ENCODE results near the gene TNNT3. TPM values are rescaled to one million over a fixed set of nuclear protein-coding genes. Genes with fewer than 3 reads are reported as not detected.

Gene TNNT3
- total and polyA plus RNA-seq, 2 experiments from 2014 or later: not detected

GRCh38 chr11:1887451-1888346 is 31.8 kb upstream of the TNNT3 start:
- no peaks in the 10 kb centered on the region for H3K27me3 ChIP-seq (replicated peaks; ENCODE audit: insufficient read depth)
- no peaks in the 10 kb centered on the region for H3K4me1 ChIP-seq (ENCODE audit: insufficient read depth)
- DNase-seq: no peak
- in situ Hi-C loops (cut with MboI): no loop called here
- no peaks in the 10 kb centered on the region for H3K9me2 ChIP-seq (ENCODE audit: insufficient read depth)
- no peaks in the 10 kb centered on the region for H4K20me1 ChIP-seq (ENCODE audit: insufficient read depth)
- H3K79me2 ChIP-seq (ENCODE audit: insufficient read depth): no peaks in the 10 kb centered on the region
- H3F3A ChIP-seq (ENCODE audit: insufficient read depth): no peaks in the 10 kb centered on the region
- H3K27ac ChIP-seq: no peak overlapping the region
- H3K4me2 ChIP-seq (ENCODE audit: unreplicated experiment): no peak overlapping the region
- H2AFZ ChIP-seq: no peak overlapping the region
- H3K36me3 ChIP-seq (ENCODE audit: low read depth): no peaks in the 10 kb centered on the region
- 61 to 67% methylated on average over 11 of the region's 11 CpGs for whole genome bisulfite sequencing, 2 experiments (ENCODE audit: low coverage in 1 of 2, low lambda C conversion rate in 2 of 2, missing lambda C conversion rate in 2 of 2)
- H3K4me3 ChIP-seq: no peak overlapping the region
- H3K9ac ChIP-seq: no peak overlapping the region
- no peak for TF ChIP-seq EZH2phosphoT487 (IDR thresholded peaks at IDR 0.05; ENCODE audit: insufficient read depth, low read depth)
- TF ChIP-seq EZH2 (IDR thresholded peaks at IDR 0.05; ENCODE audit: insufficient read depth, poor library complexity, severe bottlenecking): no peak
- H3K9me3 ChIP-seq (ENCODE audit: low read depth): no peaks in the 10 kb centered on the region

DNA sequence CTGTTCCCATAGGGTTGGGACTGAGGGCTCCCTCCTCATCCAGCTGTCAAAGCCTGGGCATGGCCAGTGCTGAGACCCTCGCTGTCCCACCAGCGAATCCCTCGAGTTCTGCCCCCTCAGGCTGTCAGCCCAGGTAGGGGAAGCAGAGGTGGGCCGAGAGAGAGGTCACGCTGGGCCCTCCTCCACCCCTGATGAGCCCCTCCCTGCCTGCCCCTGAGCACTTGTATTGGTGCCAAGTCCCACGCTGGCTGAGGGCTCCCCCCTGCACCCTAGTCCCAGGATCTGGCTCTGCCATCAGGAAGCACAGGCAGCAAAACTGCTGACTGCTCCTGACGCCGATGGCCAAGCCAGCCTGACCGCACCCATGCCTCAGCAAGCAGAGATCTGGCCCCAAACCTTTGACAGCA is 31.2 kb upstream of the TNNT3 start:
- no peak overlapping the region for H3K4me3 ChIP-seq
- no peak for DNase-seq
- H3K79me2 ChIP-seq (ENCODE audit: insufficient read depth): no peaks in the 10 kb centered on the region
- no peaks in the 10 kb centered on the region for H3K9me2 ChIP-seq (ENCODE audit: insufficient read depth)
- no peaks in the 10 kb centered on the region for H3K9me3 ChIP-seq (ENCODE audit: low read depth)
- 34 to 40% methylated on average over 9 of the region's 9 CpGs for WGBS, 2 experiments (ENCODE audit: low coverage in 1 of 2, low lambda C conversion rate in 2 of 2, missing lambda C conversion rate in 2 of 2)
- no peaks in the 10 kb centered on the region for H3K27me3 ChIP-seq (replicated peaks; ENCODE audit: insufficient read depth)
- H3K4me1 ChIP-seq (ENCODE audit: insufficient read depth): no peaks in the 10 kb centered on the region
- H3K4me2 ChIP-seq (ENCODE audit: unreplicated experiment): no peak overlapping the region
- in situ Hi-C loops (cut with MboI): no loop called here
- H4K20me1 ChIP-seq (ENCODE audit: insufficient read depth): no peaks in the 10 kb centered on the region
- H3K36me3 ChIP-seq (ENCODE audit: low read depth): no peaks in the 10 kb centered on the region
- H2AFZ ChIP-seq: no peak overlapping the region
- TF ChIP-seq EZH2 (IDR thresholded peaks at IDR 0.05; ENCODE audit: insufficient read depth, poor library complexity, severe bottlenecking) (no peak), EZH2phosphoT487 (IDR thresholded peaks at IDR 0.05; ENCODE audit: insufficient read depth, low read depth) (no peak)
- no peak overlapping the region for H3K27ac ChIP-seq
- H3F3A ChIP-seq (ENCODE audit: insufficient read depth): no peaks in the 10 kb centered on the region
- H3K9ac ChIP-seq: no peak overlapping the region

DNA sequence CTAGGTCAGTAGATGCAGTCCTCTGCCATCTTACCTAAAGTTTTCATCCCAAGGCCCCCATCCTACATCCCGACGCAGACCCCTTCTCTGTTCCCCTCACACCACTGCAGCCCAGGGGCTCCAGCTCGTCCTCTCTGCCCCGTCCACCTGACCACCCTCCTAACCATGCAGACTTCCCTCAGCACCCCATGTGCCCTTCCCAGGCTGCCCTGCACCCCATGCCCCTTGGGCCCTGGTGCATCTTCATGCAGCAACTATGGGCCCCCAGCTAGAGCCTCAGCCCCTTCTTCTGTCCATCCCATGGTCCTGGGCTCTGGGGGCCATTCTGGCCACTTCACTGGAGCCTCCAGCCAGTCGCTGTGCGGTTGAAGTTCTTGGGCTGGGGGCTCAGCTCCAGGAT is 30.7 kb upstream of the TNNT3 start:
- DNase-seq: no peak

DNA sequence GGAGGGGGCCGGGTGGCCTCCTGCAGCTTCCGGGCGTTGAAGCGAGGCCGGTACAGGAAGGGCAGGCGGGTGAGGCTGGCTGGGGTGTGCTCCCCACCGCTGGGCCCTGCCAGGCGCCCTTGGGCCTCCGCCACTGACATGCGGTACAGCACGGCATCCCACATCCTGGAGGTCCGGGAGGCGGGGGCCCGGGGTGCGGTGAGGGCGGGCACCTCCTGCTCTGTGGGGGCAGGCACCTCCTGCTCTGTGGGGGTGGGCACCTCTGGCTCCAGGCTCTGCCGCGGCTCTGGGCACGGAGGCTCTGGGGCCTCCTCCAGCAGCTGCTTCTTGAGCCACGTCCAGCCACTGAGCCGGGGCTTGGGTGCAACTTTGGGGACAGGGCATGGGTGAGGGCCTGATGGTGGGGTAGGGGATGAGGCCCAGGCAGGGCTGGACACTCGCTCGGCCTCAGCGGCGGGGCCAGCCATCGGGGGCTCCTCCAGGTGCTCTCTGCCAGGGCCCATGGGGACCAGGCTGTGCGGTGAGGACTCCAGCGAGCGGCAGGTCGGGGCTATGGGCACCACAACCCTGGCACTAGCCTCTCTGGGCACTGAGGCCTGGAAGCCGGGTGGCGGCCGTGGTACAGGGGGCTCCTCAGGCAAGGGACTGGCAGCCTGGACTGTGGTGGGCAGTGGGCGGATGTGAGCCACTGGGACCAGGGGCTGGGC is 30.1 kb upstream of the TNNT3 start:
- no peaks in the 10 kb centered on the region for H3K79me2 ChIP-seq (ENCODE audit: insufficient read depth)
- no peaks in the 10 kb centered on the region for H3K27me3 ChIP-seq (replicated peaks; ENCODE audit: insufficient read depth)
- no peak overlapping the region for H3K4me2 ChIP-seq (ENCODE audit: unreplicated experiment)
- no peaks in the 10 kb centered on the region for H3F3A ChIP-seq (ENCODE audit: insufficient read depth)
- H3K4me1 ChIP-seq (ENCODE audit: insufficient read depth): no peaks in the 10 kb centered on the region
- no peaks in the 10 kb centered on the region for H3K36me3 ChIP-seq (ENCODE audit: low read depth)
- H4K20me1 ChIP-seq (ENCODE audit: insufficient read depth): no peaks in the 10 kb centered on the region
- WGBS, 2 experiments (ENCODE audit: low coverage in 1 of 2, low lambda C conversion rate in 2 of 2, missing lambda C conversion rate in 2 of 2): 69 to 70% methylated on average over 26 to 33 of the region's 34 CpGs
- H3K9me2 ChIP-seq (ENCODE audit: insufficient read depth): no peaks in the 10 kb centered on the region
- H3K9ac ChIP-seq: no peak overlapping the region
- TF ChIP-seq EZH2 (IDR thresholded peaks at IDR 0.05; ENCODE audit: insufficient read depth, poor library complexity, severe bottlenecking): no peak
- TF ChIP-seq EZH2phosphoT487 (IDR thresholded peaks at IDR 0.05; ENCODE audit: insufficient read depth, low read depth): no peak
- in situ Hi-C loops (cut with MboI): no loop called here
- no peak overlapping the region for H3K27ac ChIP-seq
- H3K9me3 ChIP-seq (ENCODE audit: low read depth): no peaks in the 10 kb centered on the region
- no peak for DNase-seq
- no peak overlapping the region for H3K4me3 ChIP-seq
- no peak overlapping the region for H2AFZ ChIP-seq

More for the DNA sequence above, 30.7 kb upstream of the TNNT3 start:
- in situ Hi-C loops (cut with MboI): no loop called here
- no peaks in the 10 kb centered on the region for H3K9me3 ChIP-seq (ENCODE audit: low read depth)
- no peak overlapping the region for H3K4me2 ChIP-seq (ENCODE audit: unreplicated experiment)
- H3K4me1 ChIP-seq (ENCODE audit: insufficient read depth): no peaks in the 10 kb centered on the region
- TF ChIP-seq EZH2 (IDR thresholded peaks at IDR 0.05; ENCODE audit: insufficient read depth, poor library complexity, severe bottlenecking): no peak
- TF ChIP-seq EZH2phosphoT487 (IDR thresholded peaks at IDR 0.05; ENCODE audit: insufficient read depth, low read depth): no peak
- no peak overlapping the region for H3K9ac ChIP-seq
- H2AFZ ChIP-seq: no peak overlapping the region
- WGBS, 2 experiments (ENCODE audit: low coverage in 1 of 2, low lambda C conversion rate in 2 of 2, missing lambda C conversion rate in 2 of 2): 71 to 79% methylated on average over 6 of the region's 6 CpGs
- H4K20me1 ChIP-seq (ENCODE audit: insufficient read depth): no peaks in the 10 kb centered on the region
- H3K79me2 ChIP-seq (ENCODE audit: insufficient read depth): no peaks in the 10 kb centered on the region
- no peaks in the 10 kb centered on the region for H3K9me2 ChIP-seq (ENCODE audit: insufficient read depth)
- H3K4me3 ChIP-seq: no peak overlapping the region
- H3K27ac ChIP-seq: no peak overlapping the region
- H3K36me3 ChIP-seq (ENCODE audit: low read depth): no peaks in the 10 kb centered on the region
- H3F3A ChIP-seq (ENCODE audit: insufficient read depth): no peaks in the 10 kb centered on the region
- H3K27me3 ChIP-seq (replicated peaks; ENCODE audit: insufficient read depth): no peaks in the 10 kb centered on the region
